ENCODE measurements around the gene SERTAD1.

Gene SERTAD1

GRCh38 chr19:40398417-40399131 lies 27.2 kb downstream of the SERTAD1 start:
- DNase-seq = peak; percentile 36 to 79 (median 68)

GRCh38 chr19:40397568-40397906 lies 28.3 kb downstream of the SERTAD1 start:
- DNase-seq = no peak

GRCh38 chr19:40396886-40397567 lies 28.8 kb downstream of the SERTAD1 start:
- DNase-seq = no peak

- no peak for DNase-seq
Measured at GRCh38 chr19:40395956-40396355, 29.8 kb downstream of the SERTAD1 start.

- no peak for DNase-seq
Measured at GRCh38 chr19:40394816-40395210, 31.0 kb downstream of the SERTAD1 start.

- no peak for DNase-seq
Measured at GRCh38 chr19:40393894-40394815, 31.6 kb downstream of the SERTAD1 start.

- DNase-seq = no peak
Measured at GRCh38 chr19:40392894-40393517, 32.8 kb downstream of the SERTAD1 start.

- DNase-seq = no peak
Measured at GRCh38 chr19:40392123-40392522, 33.7 kb downstream of the SERTAD1 start.

GRCh38 chr19:40390084-40390742 lies 35.6 kb downstream of the SERTAD1 start, which contains the start of gene HIPK4:
TSS of gene HIPK4 (minus strand) at chr19:40390181. CDS start at chr19:40389902, 279 bp downstream.
- DNase-seq = no peak

- no peak for DNase-seq
Measured at GRCh38 chr19:40389404-40390083, 36.2 kb downstream of the SERTAD1 start.

- DNase-seq = no peak
Measured at GRCh38 chr19:40388481-40388880, 37.3 kb downstream of the SERTAD1 start.

GRCh38 chr19:40387155-40387554 lies 38.6 kb downstream of the SERTAD1 start:
- no peak for DNase-seq

GRCh38 chr19:40383668-40384248 lies 42.0 kb downstream of the SERTAD1 start:
- no peak for DNase-seq

GRCh38 chr19:40381321-40381720 lies 44.5 kb downstream of the SERTAD1 start:
- DNase-seq = no peak

GRCh38 chr19:40380199-40381037 lies 45.4 kb downstream of the SERTAD1 start:
- no peak for DNase-seq

GRCh38 chr19:40379446-40380198 lies 46.2 kb downstream of the SERTAD1 start:
- DNase-seq = no peak

GRCh38 chr19:40378509-40378908 lies 47.3 kb downstream of the SERTAD1 start:
- DNase-seq = no peak

- DNase-seq = no peak
Measured at GRCh38 chr19:40377876-40378385, 47.9 kb downstream of the SERTAD1 start.

- no peak for DNase-seq
Measured at GRCh38 chr19:40376286-40376862, 49.4 kb downstream of the SERTAD1 start.

Measured in stimulated activated naive CD4-positive, alpha-beta T cell (primary cell).